ENCODE results near the gene SUFU. TPM values are rescaled to one million over a fixed set of nuclear protein-coding genes. Genes with fewer than 3 reads are reported as not detected.
A peak's percentile ranks its signal among the peaks of the same experiment; 100 is the strongest.

The SUFU gene
- total RNA-seq, 4 donors from 2014 or later: 5.3 to 10.0 (median 8.6) TPM

DNA sequence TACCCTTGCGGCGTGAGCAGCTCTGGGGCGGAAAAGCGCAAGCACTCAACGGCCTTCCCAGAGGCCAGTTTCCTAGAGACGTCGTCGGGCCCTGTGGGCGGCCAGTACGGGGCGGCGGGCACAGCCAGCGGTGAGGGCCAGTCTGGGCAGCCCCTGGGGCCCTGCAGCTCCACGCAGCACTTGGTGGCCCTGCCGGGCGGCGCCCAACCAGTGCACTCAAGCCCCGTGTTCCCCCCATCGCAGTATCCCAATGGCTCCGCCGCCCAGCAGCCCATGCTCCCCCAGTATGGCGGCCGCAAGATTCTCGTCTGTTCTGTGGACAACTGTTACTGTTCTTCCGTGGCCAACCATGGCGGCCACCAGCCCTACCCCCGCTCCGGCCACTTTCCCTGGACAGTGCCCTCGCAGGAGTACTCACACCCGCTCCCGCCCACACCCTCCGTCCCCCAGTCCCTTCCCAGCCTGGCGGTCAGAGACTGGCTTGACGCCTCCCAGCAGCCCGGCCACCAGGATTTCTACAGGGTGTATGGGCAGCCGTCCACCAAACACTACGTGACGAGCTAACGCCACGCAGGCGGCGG lies 153.1 kb downstream of the SUFU start:
- Histone ChIP-seq H3K9me3 (no peaks in the 10 kb centered on the region), H3K27ac (peak overlapping the region in 2 of 4 donors; percentile 52 to 65), H3K36me3 (peaks cover 0 to 70% of the 10 kb centered on the region in 2 donors), H3K4me3 (no peak overlapping the region), H3K27me3 (no peaks in the 10 kb centered on the region), H3K4me1 (peaks cover 0 to 72% (median 26%) of the 10 kb centered on the region in 3 donors)
- TF ChIP-seq, protein P1, sequence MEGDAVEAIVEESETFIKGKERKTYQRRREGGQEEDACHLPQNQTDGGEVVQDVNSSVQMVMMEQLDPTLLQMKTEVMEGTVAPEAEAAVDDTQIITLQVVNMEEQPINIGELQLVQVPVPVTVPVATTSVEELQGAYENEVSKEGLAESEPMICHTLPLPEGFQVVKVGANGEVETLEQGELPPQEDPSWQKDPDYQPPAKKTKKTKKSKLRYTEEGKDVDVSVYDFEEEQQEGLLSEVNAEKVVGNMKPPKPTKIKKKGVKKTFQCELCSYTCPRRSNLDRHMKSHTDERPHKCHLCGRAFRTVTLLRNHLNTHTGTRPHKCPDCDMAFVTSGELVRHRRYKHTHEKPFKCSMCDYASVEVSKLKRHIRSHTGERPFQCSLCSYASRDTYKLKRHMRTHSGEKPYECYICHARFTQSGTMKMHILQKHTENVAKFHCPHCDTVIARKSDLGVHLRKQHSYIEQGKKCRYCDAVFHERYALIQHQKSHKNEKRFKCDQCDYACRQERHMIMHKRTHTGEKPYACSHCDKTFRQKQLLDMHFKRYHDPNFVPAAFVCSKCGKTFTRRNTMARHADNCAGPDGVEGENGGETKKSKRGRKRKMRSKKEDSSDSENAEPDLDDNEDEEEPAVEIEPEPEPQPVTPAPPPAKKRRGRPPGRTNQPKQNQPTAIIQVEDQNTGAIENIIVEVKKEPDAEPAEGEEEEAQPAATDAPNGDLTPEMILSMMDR (IDR thresholded peaks at IDR 0.05): no peak
- TF ChIP-seq POLR2A (IDR thresholded peaks at IDR 0.05): no peak
- no peak for TF ChIP-seq EP300 (IDR thresholded peaks at IDR 0.05)
- TF ChIP-seq POLR2AphosphoS5 (IDR thresholded peaks at IDR 0.05): no peak
- WGBS, 2 donors (ENCODE audit: low coverage in 1 of 2): 83 to 100% methylated on average over 3 to 10 of the region's 42 CpGs
- no peak for ATAC-seq

DNA sequence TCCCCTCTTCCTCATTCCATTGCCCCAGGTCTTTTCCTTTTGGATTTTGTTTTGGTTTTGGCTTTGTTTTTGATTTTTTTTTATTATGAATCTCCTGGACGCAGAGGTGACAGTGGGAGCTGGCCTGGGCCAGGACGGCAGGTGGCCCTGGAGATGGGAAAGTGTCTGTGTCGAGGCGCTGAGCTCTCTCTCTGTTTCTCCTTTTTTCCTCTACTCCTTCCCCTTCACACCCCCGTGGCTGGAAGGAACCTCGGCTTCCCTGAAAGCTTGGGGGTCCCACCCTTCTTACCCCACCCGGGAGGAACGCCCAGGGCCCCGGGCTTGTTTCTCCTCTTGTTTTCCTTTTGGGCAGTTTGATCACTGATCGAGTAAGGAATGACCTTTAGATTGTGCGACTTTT lies 153.7 kb downstream of the SUFU start:
- no peaks in the 10 kb centered on the region for H3K27me3 ChIP-seq
- H3K27ac ChIP-seq: peak overlapping the region in 2 of 4 donors; percentile 52 to 65
- no peak overlapping the region for H3K4me3 ChIP-seq
- H3K36me3 ChIP-seq: peaks cover 0 to 64% of the 10 kb centered on the region in 2 donors
- TF ChIP-seq, protein P1 (IDR thresholded peaks at IDR 0.05): no peak
- TF ChIP-seq POLR2AphosphoS5 (IDR thresholded peaks at IDR 0.05) (no peak), POLR2A (IDR thresholded peaks at IDR 0.05) (no peak), EP300 (IDR thresholded peaks at IDR 0.05) (no peak)
- no peak for ATAC-seq
- H3K9me3 ChIP-seq: no peaks in the 10 kb centered on the region
- H3K4me1 ChIP-seq: peaks cover 0 to 67% (median 21%) of the 10 kb centered on the region in 3 donors
- 63 to 71% methylated on average over 6 to 11 of the region's 11 CpGs for WGBS, 2 donors (ENCODE audit: low coverage in 1 of 2)

DNA sequence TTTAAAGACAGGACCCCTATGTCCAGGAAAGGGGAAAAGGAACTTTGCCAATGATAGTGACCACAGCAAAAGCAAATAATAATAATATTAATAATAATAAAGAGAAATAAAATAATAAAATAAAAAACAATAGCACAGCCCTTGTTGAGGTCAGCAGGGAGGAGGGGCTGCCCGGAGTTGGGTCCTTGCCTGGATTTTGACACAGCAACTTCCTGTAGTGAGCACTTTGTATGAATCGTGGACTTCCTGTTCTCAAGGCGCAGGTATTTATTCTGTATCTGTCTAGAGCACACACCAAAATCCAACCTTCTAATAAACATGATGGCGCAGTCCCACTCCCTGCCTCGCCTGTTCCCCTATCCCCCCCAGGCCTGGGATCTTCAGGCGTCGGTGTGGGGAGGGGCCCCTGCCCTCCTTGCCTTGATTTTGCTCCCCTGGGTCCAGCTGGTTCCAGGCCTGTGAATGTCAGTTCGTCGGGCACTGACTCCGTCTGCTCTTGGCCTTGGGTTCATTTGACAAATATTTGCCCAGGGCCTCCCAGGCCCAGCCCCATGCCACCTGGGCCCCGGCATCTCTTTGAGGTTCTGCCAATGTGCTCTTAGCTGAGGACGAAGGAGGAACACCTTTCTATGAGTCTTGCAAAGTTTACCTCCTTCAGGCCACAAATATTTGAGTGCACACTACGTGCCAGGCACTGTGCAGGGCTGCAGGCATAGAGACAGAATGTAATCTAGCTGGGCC lies 154.4 kb downstream of the SUFU start:
- ATAC-seq: no peak
- Histone ChIP-seq H3K9me3 (no peaks in the 10 kb centered on the region), H3K27me3 (no peaks in the 10 kb centered on the region), H3K4me3 (no peak overlapping the region), H3K36me3 (peaks cover 0 to 57% of the 10 kb centered on the region in 2 donors), H3K4me1 (peaks cover 0 to 59% (median 21%) of the 10 kb centered on the region in 3 donors), H3K27ac (peak overlapping the region in 3 of 4 donors; percentile 52 to 72 (median 65))
- 37 to 59% methylated on average over 4 to 12 of the region's 13 CpGs for WGBS, 2 donors (ENCODE audit: low coverage in 1 of 2)
- TF ChIP-seq EP300 (IDR thresholded peaks at IDR 0.05): no peak
- no peak for TF ChIP-seq POLR2AphosphoS5 (IDR thresholded peaks at IDR 0.05)
- no peak for TF ChIP-seq POLR2A (IDR thresholded peaks at IDR 0.05)
- TF ChIP-seq, protein P1 (IDR thresholded peaks at IDR 0.05): no peak

DNA sequence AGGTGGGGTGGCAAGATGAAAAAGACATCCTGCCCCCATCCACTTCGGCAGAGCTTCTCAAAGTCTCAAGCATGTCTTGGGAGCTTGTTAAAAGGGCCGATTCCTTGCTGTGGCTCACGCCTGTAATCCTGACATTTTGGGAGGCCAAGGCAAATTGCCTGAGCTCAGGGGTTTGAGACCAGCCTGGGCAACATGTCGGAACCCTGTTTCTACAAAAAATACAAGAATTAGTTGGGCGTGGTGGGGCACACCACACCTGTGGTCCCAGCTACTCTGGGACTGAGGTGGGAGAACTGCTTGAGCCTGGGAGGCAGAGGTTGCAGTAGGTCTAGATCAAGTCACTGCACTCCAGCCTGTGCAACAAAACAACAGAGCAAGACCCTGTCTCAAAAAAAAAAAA lies 155.0 kb downstream of the SUFU start:
- Histone ChIP-seq H3K27ac (peak overlapping the region in 3 of 4 donors; percentile 52 to 72 (median 65)), H3K36me3 (peaks cover 0 to 51% of the 10 kb centered on the region in 2 donors), H3K4me3 (no peak overlapping the region), H3K27me3 (no peaks in the 10 kb centered on the region), H3K4me1 (peaks cover 0 to 53% (median 21%) of the 10 kb centered on the region in 3 donors), H3K9me3 (no peaks in the 10 kb centered on the region)
- no CpG with 5 or more reads among the region's 5 CpGs for WGBS, 2 donors (ENCODE audit: low coverage in 1 of 2)
- ATAC-seq: no peak
- TF ChIP-seq EP300 (IDR thresholded peaks at IDR 0.05) (no peak), POLR2AphosphoS5 (IDR thresholded peaks at IDR 0.05) (no peak), POLR2A (IDR thresholded peaks at IDR 0.05) (no peak)
- TF ChIP-seq, protein P1 (IDR thresholded peaks at IDR 0.05): no peak

Measured in gastroesophageal sphincter (tissue), 4 donors.